Measurements from ENCODE around the gene TNF.

TNF gene

GRCh38 chr6:31545291-31545690 lies 30.1 kb upstream of the TNF start:
- TF ChIP-seq SIN3A (IDR thresholded peaks at IDR 0.05; ENCODE audit: borderline replicate concordance, insufficient read depth, low read length) = no peak

- TF ChIP-seq SIN3A (IDR thresholded peaks at IDR 0.05; ENCODE audit: borderline replicate concordance, insufficient read depth, low read length) = no peak
- TF ChIP-seq FOXP2 (optimal IDR thresholded peaks at IDR 0.05; ENCODE audit: borderline replicate concordance, extremely low read depth, extremely low read length, insufficient read depth) = no peak
- TF ChIP-seq REST (IDR thresholded peaks at IDR 0.05; ENCODE audit: insufficient read depth in 1 of 2, low read depth in 2 of 2, low read length in 2 of 2) = 0 out of 4 replicates have a peak, but pooled peaks of 1 of the 2 experiments have one; percentile 7
These were observed 28.9 kb upstream of the TNF start, which contains the start of gene ATP6V1G2 for GRCh38 chr6:31546339-31546957. ATP6V1G2 (minus strand) TSS chr6:31546608; CDS start chr6:31546559, 49 bp downstream.

- TF ChIP-seq SIN3A (IDR thresholded peaks at IDR 0.05; ENCODE audit: borderline replicate concordance, insufficient read depth, low read length) (0 out of 2 replicates have a peak, but pooled peaks have one; percentile 30), REST (IDR thresholded peaks at IDR 0.05; ENCODE audit: insufficient read depth in 1 of 2, low read depth in 2 of 2, low read length in 2 of 2) (0 out of 4 replicates have a peak, but pooled peaks of 1 of the 2 experiments have one; percentile 27), POLR2AphosphoS5 (IDR thresholded peaks at IDR 0.05; ENCODE audit: low read depth, low read length) (peak; percentile 96), TAF1 (IDR thresholded peaks at IDR 0.05; ENCODE audit: borderline replicate concordance, insufficient read depth, low read length) (peak; percentile 76; the same call in 1 of the 2 replicates), FOXP2 (optimal IDR thresholded peaks at IDR 0.05; ENCODE audit: borderline replicate concordance, extremely low read depth, extremely low read length, insufficient read depth) (no peak)
These were observed 28.2 kb upstream of the TNF start, which contains the start of gene NFKBIL1 for GRCh38 chr6:31546958-31547726. NFKBIL1 (plus strand) TSS chr6:31547608; CDS start chr6:31547695, 87 bp downstream.

DNA sequence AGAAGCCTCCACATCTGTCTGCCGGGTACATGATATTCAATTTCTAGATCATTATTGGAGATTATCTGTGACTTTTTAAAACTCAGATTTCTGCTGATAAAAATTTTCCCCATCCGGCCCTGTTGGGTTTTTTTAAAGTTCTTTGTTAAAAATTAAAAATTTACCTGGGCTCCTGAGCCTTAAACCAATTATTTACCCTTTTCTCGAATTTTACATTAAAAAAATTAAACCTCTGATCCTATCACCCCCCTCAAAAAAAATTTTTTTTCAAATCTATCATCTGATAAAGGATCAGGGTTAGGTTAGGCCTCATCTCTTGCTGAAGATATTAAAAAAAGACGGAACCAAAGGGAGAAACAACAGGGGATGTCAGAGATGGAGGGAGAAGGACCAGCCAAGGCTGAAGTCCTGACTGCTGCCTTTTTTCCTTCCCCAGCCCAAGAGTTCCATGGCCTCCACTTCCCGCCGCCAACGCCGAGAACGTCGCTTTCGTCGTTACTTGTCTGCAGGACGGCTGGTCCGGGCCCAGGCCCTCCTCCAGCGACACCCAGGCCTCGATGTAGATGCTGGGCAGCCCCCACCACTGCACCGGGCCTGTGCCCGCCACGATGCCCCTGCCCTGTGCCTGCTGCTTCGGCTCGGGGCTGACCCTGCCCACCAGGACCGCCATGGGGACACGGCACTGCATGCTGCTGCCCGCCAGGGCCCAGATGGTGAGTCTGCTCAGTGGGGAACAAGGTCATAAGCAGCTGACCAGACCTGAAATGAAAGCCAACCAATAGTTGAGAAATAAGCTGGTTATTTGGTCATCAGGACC lies 27.4 kb upstream of the TNF start:
- no peak for TF ChIP-seq SIN3A (IDR thresholded peaks at IDR 0.05; ENCODE audit: borderline replicate concordance, insufficient read depth, low read length)
- no peak for TF ChIP-seq REST (IDR thresholded peaks at IDR 0.05; ENCODE audit: insufficient read depth in 1 of 2, low read depth in 2 of 2, low read length in 2 of 2)
- no peak for TF ChIP-seq POLR2AphosphoS5 (IDR thresholded peaks at IDR 0.05; ENCODE audit: low read depth, low read length)
- TF ChIP-seq FOXP2 (optimal IDR thresholded peaks at IDR 0.05; ENCODE audit: borderline replicate concordance, extremely low read depth, extremely low read length, insufficient read depth) = no peak
- no peak for TF ChIP-seq TAF1 (IDR thresholded peaks at IDR 0.05; ENCODE audit: borderline replicate concordance, insufficient read depth, low read length)

- no peak for TF ChIP-seq REST (IDR thresholded peaks at IDR 0.05; ENCODE audit: insufficient read depth in 1 of 2, low read depth in 2 of 2, low read length in 2 of 2)
- no peak for TF ChIP-seq POLR2AphosphoS5 (IDR thresholded peaks at IDR 0.05; ENCODE audit: low read depth, low read length)
These were observed 26.9 kb upstream of the TNF start for GRCh38 chr6:31548544-31548873.
